ENCODE data around the gene BCL2. TPM values are rescaled to one million over a fixed set of nuclear protein-coding genes. Genes with fewer than 3 reads are reported as not detected.

The BCL2 gene
- total RNA-seq, 1 donor from 2014 or later, result 4.9 TPM

GRCh38 chr18:63155910-63156773 lies 163.4 kb downstream of the BCL2 start:
- Histone ChIP-seq H3K27me3 (no peaks in the 10 kb centered on the region), H3K27ac (no peak overlapping the region), H3K36me3 (no peaks in the 10 kb centered on the region), H3K4me1 (no peaks in the 10 kb centered on the region), H3K79me2 (ENCODE audit: low read depth) (no peaks in the 10 kb centered on the region), H2AFZ (replicated peaks) (no peak overlapping the region), H3K9ac (no peak overlapping the region), H3F3A (ENCODE audit: low read depth) (no peaks in the 10 kb centered on the region), H3K9me3 (ENCODE audit: low read depth) (no peaks in the 10 kb centered on the region), H4K20me1 (ENCODE audit: low read depth) (no peaks in the 10 kb centered on the region), H3K4me2 (no peak overlapping the region), H3K4me3 (no peak overlapping the region)
- Mint-ChIP-seq H3K4me1 (peaks cover 24% of the 10 kb centered on the region), H3K4me3 (no peak overlapping the region), H3K36me3 (no peaks in the 10 kb centered on the region), H3K27ac (no peak overlapping the region), H3K27me3 (ENCODE audit: insufficient read depth, low read depth) (peaks cover 6% of the 10 kb centered on the region), H3K9me3 (no peaks in the 10 kb centered on the region)
- DNase-seq (ENCODE audit: low spot score), result no peak
- TF ChIP-seq EZH2phosphoT487 (IDR thresholded peaks at IDR 0.05) (no peak), EZH2 (IDR thresholded peaks at IDR 0.05) (no peak)
- TF ChIP-seq, protein P1, sequence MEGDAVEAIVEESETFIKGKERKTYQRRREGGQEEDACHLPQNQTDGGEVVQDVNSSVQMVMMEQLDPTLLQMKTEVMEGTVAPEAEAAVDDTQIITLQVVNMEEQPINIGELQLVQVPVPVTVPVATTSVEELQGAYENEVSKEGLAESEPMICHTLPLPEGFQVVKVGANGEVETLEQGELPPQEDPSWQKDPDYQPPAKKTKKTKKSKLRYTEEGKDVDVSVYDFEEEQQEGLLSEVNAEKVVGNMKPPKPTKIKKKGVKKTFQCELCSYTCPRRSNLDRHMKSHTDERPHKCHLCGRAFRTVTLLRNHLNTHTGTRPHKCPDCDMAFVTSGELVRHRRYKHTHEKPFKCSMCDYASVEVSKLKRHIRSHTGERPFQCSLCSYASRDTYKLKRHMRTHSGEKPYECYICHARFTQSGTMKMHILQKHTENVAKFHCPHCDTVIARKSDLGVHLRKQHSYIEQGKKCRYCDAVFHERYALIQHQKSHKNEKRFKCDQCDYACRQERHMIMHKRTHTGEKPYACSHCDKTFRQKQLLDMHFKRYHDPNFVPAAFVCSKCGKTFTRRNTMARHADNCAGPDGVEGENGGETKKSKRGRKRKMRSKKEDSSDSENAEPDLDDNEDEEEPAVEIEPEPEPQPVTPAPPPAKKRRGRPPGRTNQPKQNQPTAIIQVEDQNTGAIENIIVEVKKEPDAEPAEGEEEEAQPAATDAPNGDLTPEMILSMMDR (IDR thresholded peaks at IDR 0.05), result no peak

GRCh38 chr18:63155169-63155852 lies 164.3 kb downstream of the BCL2 start:
- Histone ChIP-seq H2AFZ (replicated peaks) (no peak overlapping the region), H3K4me2 (no peak overlapping the region), H3F3A (ENCODE audit: low read depth) (no peaks in the 10 kb centered on the region), H3K27ac (no peak overlapping the region), H3K4me1 (no peaks in the 10 kb centered on the region), H3K79me2 (ENCODE audit: low read depth) (no peaks in the 10 kb centered on the region), H3K9me3 (ENCODE audit: low read depth) (no peaks in the 10 kb centered on the region), H3K9ac (no peak overlapping the region), H3K27me3 (no peaks in the 10 kb centered on the region), H3K4me3 (no peak overlapping the region), H3K36me3 (no peaks in the 10 kb centered on the region), H4K20me1 (ENCODE audit: low read depth) (no peaks in the 10 kb centered on the region)
- H3K9me3 Mint-ChIP-seq, result no peaks in the 10 kb centered on the region
- H3K4me1 Mint-ChIP-seq, result peaks cover 21% of the 10 kb centered on the region
- TF ChIP-seq EZH2 (IDR thresholded peaks at IDR 0.05), result no peak
- TF ChIP-seq, protein P1 (IDR thresholded peaks at IDR 0.05), result peak; percentile 81
- peak; percentile 72 for DNase-seq (ENCODE audit: low spot score)
- H3K27ac Mint-ChIP-seq, result peak overlapping the region; percentile 29
- H3K27me3 Mint-ChIP-seq (ENCODE audit: insufficient read depth, low read depth), result peaks cover 6% of the 10 kb centered on the region
- no peaks in the 10 kb centered on the region for H3K36me3 Mint-ChIP-seq
- H3K4me3 Mint-ChIP-seq, result no peak overlapping the region

- Histone ChIP-seq H3K4me3 (no peak overlapping the region), H3K27me3 (no peaks in the 10 kb centered on the region), H3K36me3 (no peaks in the 10 kb centered on the region), H4K20me1 (ENCODE audit: low read depth) (no peaks in the 10 kb centered on the region), H3K27ac (no peak overlapping the region), H3K9ac (no peak overlapping the region), H2AFZ (replicated peaks) (no peak overlapping the region), H3K4me1 (no peaks in the 10 kb centered on the region), H3F3A (ENCODE audit: low read depth) (no peaks in the 10 kb centered on the region), H3K79me2 (ENCODE audit: low read depth) (no peaks in the 10 kb centered on the region), H3K9me3 (ENCODE audit: low read depth) (no peaks in the 10 kb centered on the region), H3K4me2 (no peak overlapping the region)
- Mint-ChIP-seq H3K9me3 (no peaks in the 10 kb centered on the region), H3K36me3 (no peaks in the 10 kb centered on the region), H3K27me3 (ENCODE audit: insufficient read depth, low read depth) (peaks cover 6% of the 10 kb centered on the region), H3K4me3 (no peak overlapping the region), H3K4me1 (peaks cover 15% of the 10 kb centered on the region), H3K27ac (no peak overlapping the region)
- no peak for TF ChIP-seq EZH2phosphoT487 (IDR thresholded peaks at IDR 0.05)
- TF ChIP-seq, protein P1 (IDR thresholded peaks at IDR 0.05), result no peak
- no peak for TF ChIP-seq EZH2 (IDR thresholded peaks at IDR 0.05)
- DNase-seq (ENCODE audit: low spot score), result no peak
Observed at GRCh38 chr18:63154350-63155152, 165.0 kb downstream of the BCL2 start.
